GM19043 (cell line): ENCODE data around the gene CST5.
"Not testable (repeated sequence)": the region's sequence is repeated elsewhere in the genome, so short reads cannot be mapped to it uniquely, and the experiment has no call there.

Source experiments
- ATAC-seq: cut with Tn5 transposase; IDR thresholded peaks from one replicate; pipeline ENCODE4 v1.9.1; 2021; ENCODE audit warnings: low read depth; ENCODE audit not compliant: unreplicated experiment

Gene CST5

DNA sequence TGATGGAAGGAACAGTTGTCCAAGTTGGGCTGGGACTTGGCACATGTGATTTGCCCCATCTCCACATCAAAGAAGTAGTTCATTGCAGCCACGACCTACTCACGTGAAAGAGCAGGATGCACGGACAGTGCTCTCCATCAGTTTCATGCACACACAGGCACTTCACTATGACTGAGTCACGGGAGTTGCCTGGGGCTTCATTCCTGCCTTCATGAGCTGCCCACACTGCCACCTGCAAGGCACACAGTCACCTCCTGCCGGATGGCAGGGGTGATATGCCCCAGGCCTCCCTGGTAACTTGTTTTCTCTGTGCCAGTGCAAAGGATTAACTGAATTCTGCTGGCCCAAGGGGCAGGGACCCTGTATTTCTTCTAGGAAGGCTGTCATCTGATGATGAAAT lies 22.8 kb downstream of the CST5 start:
- ATAC-seq = no peak

DNA sequence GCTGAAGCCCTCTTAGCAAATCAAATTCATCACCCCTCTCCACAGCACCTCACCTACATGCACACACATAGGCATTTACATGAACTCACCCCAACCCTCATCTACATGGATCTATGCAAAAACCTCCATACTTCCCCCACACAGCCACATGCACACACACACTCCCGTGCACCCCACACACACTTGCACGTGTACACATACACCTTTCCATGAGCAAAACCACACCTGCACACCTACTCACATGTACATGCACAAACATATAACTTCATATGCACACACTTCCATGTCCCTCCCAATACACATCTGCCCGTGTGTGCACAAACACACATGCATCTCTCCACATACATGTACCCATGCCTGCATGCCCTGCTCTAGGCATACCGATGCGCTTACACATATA lies 23.3 kb downstream of the CST5 start:
- ATAC-seq = no peak

DNA sequence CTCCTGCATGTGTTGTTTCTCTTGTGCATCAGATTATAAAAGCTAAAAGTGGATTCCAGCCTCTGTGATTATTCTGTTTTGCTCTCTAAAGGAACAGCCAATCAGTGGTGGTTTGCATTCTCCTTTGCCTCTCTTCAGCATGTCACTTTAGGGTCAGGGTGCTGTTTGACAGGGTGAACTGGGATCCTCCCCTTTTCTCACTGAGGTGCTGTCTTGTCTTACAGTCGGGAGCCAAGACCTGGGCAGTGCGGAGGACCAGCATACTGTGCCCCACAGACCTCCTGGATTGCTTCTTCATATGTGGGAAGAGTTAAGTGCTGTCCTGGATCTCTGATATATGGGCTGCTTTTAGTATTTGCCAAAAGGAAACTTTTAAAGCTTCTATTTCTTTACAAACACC lies 37.9 kb downstream of the CST5 start:
- no peak for ATAC-seq

DNA sequence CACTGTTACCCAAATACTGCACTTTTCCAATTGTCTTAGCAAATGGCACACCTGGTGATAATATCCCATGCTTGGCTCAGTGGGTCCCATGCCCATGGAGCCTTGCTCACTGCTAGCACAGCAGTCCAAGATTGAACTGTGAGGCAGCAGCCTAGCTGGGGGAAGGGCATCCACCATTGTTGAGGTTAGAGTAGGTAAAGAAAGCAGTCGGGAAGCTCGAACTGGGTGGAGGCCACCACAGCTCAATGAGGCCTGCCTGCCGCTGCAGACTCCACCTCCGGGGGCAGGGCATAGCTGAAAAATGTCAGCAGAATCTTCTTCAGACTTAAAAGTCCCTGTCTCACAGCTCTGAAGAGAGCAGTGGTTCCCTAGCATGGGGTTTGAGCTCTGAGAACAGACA lies 43.8 kb downstream of the CST5 start:
- no peak for ATAC-seq

DNA sequence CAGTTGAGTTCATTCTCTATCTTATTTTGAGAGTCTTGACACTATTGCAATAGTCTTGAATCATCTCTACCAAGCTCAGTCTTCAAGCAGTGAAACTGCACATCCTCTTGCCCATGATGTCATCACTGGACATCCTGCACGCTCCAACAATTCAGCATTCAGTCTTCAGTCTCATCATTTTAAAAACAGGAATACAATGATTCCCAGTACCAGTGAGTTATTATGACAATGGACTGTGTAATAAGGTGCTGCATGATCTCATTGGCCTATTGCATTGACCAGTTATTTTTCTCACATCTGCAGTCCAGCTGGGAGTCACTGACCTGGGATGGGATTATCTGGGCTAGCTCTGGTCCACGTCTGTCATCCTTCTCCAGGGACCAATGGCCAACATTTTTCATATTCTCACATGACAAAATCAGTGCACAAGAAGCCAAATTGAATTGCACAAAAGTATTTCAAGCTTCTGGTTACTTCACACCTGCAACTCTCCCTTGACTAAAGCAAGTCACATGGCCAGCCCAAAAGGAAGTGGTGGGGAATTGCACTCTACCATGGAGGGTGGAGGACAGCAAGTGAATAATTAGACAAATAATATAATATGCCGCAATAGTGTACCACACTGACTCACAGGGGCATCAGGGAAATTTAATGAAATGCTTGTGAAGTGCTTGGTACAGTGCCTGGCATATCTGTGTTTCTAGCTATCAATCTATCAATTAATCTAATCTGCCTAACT lies 46.6 kb downstream of the CST5 start:
- no peak for ATAC-seq

DNA sequence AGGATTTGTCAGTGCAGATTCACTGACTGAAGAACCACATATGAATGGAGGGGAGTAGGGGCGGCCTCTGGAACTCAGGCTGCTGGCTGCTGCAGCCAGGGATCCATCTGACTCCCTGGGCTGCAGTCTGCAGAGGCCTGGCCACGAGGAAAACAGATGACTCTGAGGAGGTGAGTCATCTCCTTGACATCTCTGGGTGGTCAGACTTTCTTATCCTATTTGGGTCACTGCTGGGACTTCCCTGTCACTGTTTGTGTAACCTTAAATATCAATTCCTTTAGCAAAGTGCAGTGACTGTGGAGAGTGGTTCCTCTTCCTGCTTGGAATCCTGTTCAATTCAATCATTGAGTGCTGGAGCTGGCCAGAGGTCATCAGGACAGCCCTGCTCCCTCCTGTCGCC lies 47.6 kb downstream of the CST5 start:
- not testable (repeated sequence) for ATAC-seq

DNA sequence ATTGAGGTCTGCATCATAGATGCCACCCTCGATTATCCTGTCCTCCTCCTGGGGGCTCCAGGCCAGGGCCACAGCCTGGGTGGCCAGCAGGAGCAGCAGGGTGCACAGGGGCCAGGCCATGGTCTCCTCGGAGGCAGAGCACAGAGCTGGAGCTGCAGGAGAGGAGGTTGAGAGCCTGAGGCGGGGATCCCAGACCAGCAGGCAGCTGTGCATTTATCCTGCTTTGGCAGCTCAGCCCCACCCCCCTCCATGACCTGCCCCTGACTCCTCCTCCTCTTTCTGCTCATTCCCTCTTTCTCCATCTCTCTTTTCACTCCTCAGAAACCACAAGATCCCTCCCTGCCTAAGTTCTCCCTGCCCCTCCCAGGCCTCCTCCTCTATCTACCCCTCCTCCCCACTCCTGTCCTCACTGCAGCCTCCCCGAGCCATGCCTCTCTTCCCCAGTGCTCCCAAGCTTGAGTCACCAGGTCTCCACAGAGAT lies 53.0 kb downstream of the CST5 start, which contains the start of gene CST2:
Gene CST2, minus strand, starts transcription at position 189 of the 481 bp plus-strand sequence. Its CDS starts 69 bp downstream, at position 120.
- no peak for ATAC-seq
